A673 (cell line): ENCODE measurements around the gene SMIM21.

ENCODE experiments used
- CTCF ChIP-seq: fragments of 300-800, 200-600 bp; sonication (generic); conservative IDR thresholded peaks from 2 replicates; pipeline ENCODE4 v1.5.1; 2017; ENCODE audit warnings: low read depth, mild to moderate bottlenecking, antibody characterized with exemption, low read length, moderate library complexity, mixed read lengths
- EZH2 ChIP-seq: fragments of 200-600 bp; sonication (generic); IDR thresholded peaks from 2 replicates; pipeline ENCODE4 v1.6.1; 2017; ENCODE audit warnings: borderline replicate concordance, low read depth, mild to moderate bottlenecking, mixed read lengths, antibody characterized with exemption, low read length; ENCODE audit not compliant: poor library complexity, severe bottlenecking

GRCh38 chr18:75418293-75419005 lies 9.1 kb downstream of the SMIM21 start:
- TF ChIP-seq CTCF (no peak), EZH2 (no peak)
